Keratinocyte (primary cell): ENCODE data around the gene BIN2. TPM values are rescaled to one million over a fixed set of nuclear protein-coding genes. Genes with fewer than 3 reads are reported as not detected.
"Not testable (repeated sequence)": the region's sequence is repeated elsewhere in the genome, so short reads cannot be mapped to it uniquely, and the experiment has no call there.

ENCODE experiments used
- DNase-seq: peaks from one replicate; pipeline ENCODE4 v3.0.0-alpha.2; 2011; ENCODE audit warnings: low read depth, missing footprints, low spot score
- FAIRE-seq: peaks from 2 replicates; lab custom pipeline; 2011; peaks lifted over from hg19 to GRCh38; lab: Jason Lieb, UNC
- H2AFZ ChIP-seq: 2 replicates; pipeline ENCODE4 v1.6.0; 2012; ENCODE audit warnings: low read length, control low read depth, inconsistent platforms; ENCODE audit not compliant: control insufficient read depth
- H3K27ac ChIP-seq: 2 replicates; pipeline ENCODE4 v1.5.1; 2011; ENCODE audit warnings: low read length; ENCODE audit not compliant: control insufficient read depth, insufficient read depth
- H3K27me3 ChIP-seq: 3 replicates; pipeline ENCODE4 v1.6.0; 2011; ENCODE audit warnings: low read length; ENCODE audit not compliant: control insufficient read depth, insufficient read depth; ENCODE audit errors: extremely low read depth
- H3K36me3 ChIP-seq, 2 experiments: 2 replicates in 1 of 2; 3 replicates in 1 of 2; pipeline ENCODE4 v1.5.1; 2011; ENCODE audit warnings: low read length in 2 of 2, mild to moderate bottlenecking in 1 of 2; ENCODE audit not compliant: control insufficient read depth in 2 of 2, insufficient read depth in 2 of 2; ENCODE audit errors: extremely low read depth in 1 of 2
- H3K4me1 ChIP-seq: 3 replicates; pipeline ENCODE4 v1.5.1; 2011; ENCODE audit warnings: low read length; ENCODE audit not compliant: control insufficient read depth, insufficient read depth; ENCODE audit errors: extremely low read depth
- H3K4me2 ChIP-seq: 3 replicates; pipeline ENCODE4 v1.6.0; 2011; ENCODE audit warnings: low read depth, low read length; ENCODE audit not compliant: control insufficient read depth, insufficient read depth; ENCODE audit errors: extremely low read depth
- H3K4me3 ChIP-seq, 3 experiments: fragments of 200-600 bp in 1 of 3; sonication (generic) in 1 of 3; 2 replicates in 2 of 3; 3 replicates in 1 of 3; pipeline ENCODE4 v1.5.1; 2011 to 2016; ENCODE audit warnings: low read length in 3 of 3, mild to moderate bottlenecking in 3 of 3, control low read depth in 2 of 3, inconsistent platforms in 1 of 3, low read depth in 1 of 3, mixed read lengths in 1 of 3, mixed run types in 1 of 3, moderate library complexity in 1 of 3; ENCODE audit not compliant: control insufficient read depth in 2 of 3, insufficient read depth in 2 of 3; ENCODE audit errors: extremely low read depth in 1 of 3
- H3K79me2 ChIP-seq: 2 replicates; pipeline ENCODE4 v1.6.0; 2012; ENCODE audit warnings: low read length; ENCODE audit not compliant: control insufficient read depth, insufficient read depth
- H3K9ac ChIP-seq: 3 replicates; pipeline ENCODE4 v1.6.0; 2011; ENCODE audit warnings: low read length; ENCODE audit not compliant: control insufficient read depth, insufficient read depth; ENCODE audit errors: extremely low read depth
- H3K9me1 ChIP-seq: 3 replicates; pipeline ENCODE4 v1.6.0; 2011; ENCODE audit warnings: low read length; ENCODE audit not compliant: control insufficient read depth, insufficient read depth; ENCODE audit errors: extremely low read depth
- H3K9me3 ChIP-seq: 2 replicates; pipeline ENCODE4 v1.5.1; 2012; ENCODE audit warnings: low read depth, low read length; ENCODE audit not compliant: control insufficient read depth
- H4K20me1 ChIP-seq: 3 replicates; pipeline ENCODE4 v1.6.0; 2011; ENCODE audit warnings: low read length; ENCODE audit not compliant: control insufficient read depth, insufficient read depth; ENCODE audit errors: extremely low read depth
- EZH2 ChIP-seq: IDR thresholded peaks from one replicate; pipeline ENCODE4 v1.6.1; 2012; ENCODE audit warnings: inconsistent platforms, mild to moderate bottlenecking, low read length, moderate library complexity
- dilution Hi-C: fragments of 300-500 bp; cut with MboI; formaldehyde crosslinking; loops from one replicate; pipeline ENCODE4 v1.7.0; 2020; ENCODE audit warnings: low sequenced_read_pairs; ENCODE audit not compliant: extremely low pct_ligation_motif_present
- polyA plus RNA-seq, 5 experiments: library from polyadenylated mRNA; depleted of rRNA in 3 of 5; stranded (reverse) in 3 of 5; stranded (forward) in 1 of 5; unstranded in 1 of 5; fragments of >200 nt; gene quantifications; 1 replicate in 1 of 5; 2 replicates in 3 of 5; 3 replicates in 1 of 5; pipeline versions ENCODE4 v1.2.1 to v1.2.3, GENCODE V29; 2011 to 2012; ENCODE audit warnings: missing spikeins in 2 of 5, low read depth in 1 of 5, low replicate concordance in 1 of 5
- TF ChIP-seq, protein P1 (sequence below), 3 experiments: IDR thresholded peaks in 1 of 3; conservative IDR thresholded peaks in 1 of 3; optimal IDR thresholded peaks in 1 of 3; 2 replicates in 2 of 3; 3 replicates in 1 of 3; pipeline versions ENCODE3 to v1.5.1; 2011; ENCODE audit warnings: low read length in 3 of 3, mild to moderate bottlenecking in 3 of 3, moderate library complexity in 2 of 3, control low read depth in 1 of 3, inconsistent platforms in 1 of 3; ENCODE audit not compliant: insufficient read depth in 2 of 3; ENCODE audit errors: extremely low read depth in 1 of 3

The BIN2 gene
- polyA plus RNA-seq, 1 donor (not counting 4 experiments of a cell fraction or from before 2014, with no cell fraction given) = not detected

DNA sequence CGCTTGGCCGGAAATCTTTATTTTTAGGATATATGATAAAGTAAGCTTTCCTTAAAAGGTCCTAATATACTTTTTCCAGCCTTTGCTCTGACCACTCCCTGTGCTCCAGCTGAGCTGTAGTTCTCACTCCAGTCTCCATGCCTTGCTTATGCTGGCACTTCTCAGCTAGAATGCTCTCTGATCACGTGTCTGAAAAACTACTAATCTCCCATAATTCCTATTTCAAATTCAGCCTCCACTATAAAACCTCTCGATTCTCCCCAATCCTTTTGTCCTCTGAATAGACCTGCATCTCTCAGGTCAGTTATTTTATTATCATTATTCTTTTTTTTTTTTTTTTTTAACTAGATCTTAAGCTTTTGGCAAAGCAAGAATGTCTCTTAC, 3.7 kb downstream of the BIN2 start:
- Histone ChIP-seq H3K9me1 (no peaks in the 10 kb centered on the region), H3K27ac (no peak overlapping the region), H3K79me2 (no peaks in the 10 kb centered on the region), H4K20me1 (no peaks in the 10 kb centered on the region), H3K4me2 (no peak overlapping the region), H3K4me3 (no peak overlapping the region), H3K9ac (no peak overlapping the region), H3K27me3 (no peaks in the 10 kb centered on the region), H2AFZ (no peak overlapping the region), H3K36me3 (no peaks in the 10 kb centered on the region), H3K4me1 (peaks cover 4% of the 10 kb centered on the region), H3K9me3 (no peaks in the 10 kb centered on the region)
- no peak for TF ChIP-seq EZH2
- dilution Hi-C loops = no loop called here
- FAIRE-seq = no peak
- DNase-seq = no peak

DNA sequence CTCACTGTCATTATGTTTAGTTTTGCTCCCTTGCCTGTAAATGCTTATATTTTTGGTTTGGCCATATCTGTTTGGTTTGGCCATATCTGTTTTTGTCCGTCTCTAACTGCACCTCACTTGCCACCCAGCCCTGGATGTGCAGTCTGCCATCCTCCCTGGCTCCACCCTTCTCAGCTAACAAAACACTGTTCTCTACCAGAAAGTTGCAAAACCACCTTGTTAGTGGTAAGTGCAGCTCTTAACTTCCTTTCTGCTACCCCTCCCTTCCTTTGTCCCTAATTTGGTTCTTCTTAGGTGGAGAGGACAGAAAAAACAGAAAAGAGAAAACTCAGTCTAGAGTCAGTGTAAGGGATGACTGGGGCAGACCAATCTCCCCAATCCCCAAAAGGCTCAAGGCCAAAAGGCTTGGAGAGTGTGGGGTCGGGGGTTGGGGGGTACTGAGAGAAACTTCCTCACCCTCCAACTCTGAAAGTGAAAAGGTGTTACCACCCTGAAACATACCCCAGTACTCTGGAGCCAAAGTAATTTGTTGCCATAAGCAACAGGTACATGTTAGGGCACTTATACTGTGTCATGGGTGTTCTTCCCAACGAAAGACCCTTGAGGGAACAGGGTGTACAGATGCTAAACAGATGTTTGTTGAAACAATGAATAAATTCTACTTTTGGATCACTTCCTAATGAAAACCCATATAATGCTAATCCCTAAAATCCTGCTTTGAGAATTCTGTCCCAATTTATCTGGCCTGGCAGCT, 5.0 kb downstream of the BIN2 start:
- peaks cover 4% of the 10 kb centered on the region for H3K4me1 ChIP-seq
- FAIRE-seq (no peak), DNase-seq (no peak)
- H3K4me2 ChIP-seq = no peak overlapping the region
- H3K27me3 ChIP-seq = no peaks in the 10 kb centered on the region
- dilution Hi-C loops = no loop called here
- H3K9me3 ChIP-seq = no peaks in the 10 kb centered on the region
- H3K36me3 ChIP-seq = no peaks in the 10 kb centered on the region
- H3K9me1 ChIP-seq = no peaks in the 10 kb centered on the region
- H3K79me2 ChIP-seq = no peaks in the 10 kb centered on the region
- H3K9ac ChIP-seq = no peak overlapping the region
- TF ChIP-seq, protein P1, sequence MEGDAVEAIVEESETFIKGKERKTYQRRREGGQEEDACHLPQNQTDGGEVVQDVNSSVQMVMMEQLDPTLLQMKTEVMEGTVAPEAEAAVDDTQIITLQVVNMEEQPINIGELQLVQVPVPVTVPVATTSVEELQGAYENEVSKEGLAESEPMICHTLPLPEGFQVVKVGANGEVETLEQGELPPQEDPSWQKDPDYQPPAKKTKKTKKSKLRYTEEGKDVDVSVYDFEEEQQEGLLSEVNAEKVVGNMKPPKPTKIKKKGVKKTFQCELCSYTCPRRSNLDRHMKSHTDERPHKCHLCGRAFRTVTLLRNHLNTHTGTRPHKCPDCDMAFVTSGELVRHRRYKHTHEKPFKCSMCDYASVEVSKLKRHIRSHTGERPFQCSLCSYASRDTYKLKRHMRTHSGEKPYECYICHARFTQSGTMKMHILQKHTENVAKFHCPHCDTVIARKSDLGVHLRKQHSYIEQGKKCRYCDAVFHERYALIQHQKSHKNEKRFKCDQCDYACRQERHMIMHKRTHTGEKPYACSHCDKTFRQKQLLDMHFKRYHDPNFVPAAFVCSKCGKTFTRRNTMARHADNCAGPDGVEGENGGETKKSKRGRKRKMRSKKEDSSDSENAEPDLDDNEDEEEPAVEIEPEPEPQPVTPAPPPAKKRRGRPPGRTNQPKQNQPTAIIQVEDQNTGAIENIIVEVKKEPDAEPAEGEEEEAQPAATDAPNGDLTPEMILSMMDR (optimal IDR thresholded peaks at IDR 0.05 in 1 of 3, IDR thresholded peaks at IDR 0.05 in 1 of 3, conservative IDR thresholded peaks at IDR 0.05 in 1 of 3; ENCODE audit: extremely low read depth in 1 of 3, insufficient read depth in 2 of 3, low read length in 3 of 3) = no peak
- TF ChIP-seq EZH2 = no peak
- no peak overlapping the region for H3K27ac ChIP-seq
- no peaks in the 10 kb centered on the region for H4K20me1 ChIP-seq
- no peak overlapping the region for H3K4me3 ChIP-seq
- no peak overlapping the region for H2AFZ ChIP-seq

DNA sequence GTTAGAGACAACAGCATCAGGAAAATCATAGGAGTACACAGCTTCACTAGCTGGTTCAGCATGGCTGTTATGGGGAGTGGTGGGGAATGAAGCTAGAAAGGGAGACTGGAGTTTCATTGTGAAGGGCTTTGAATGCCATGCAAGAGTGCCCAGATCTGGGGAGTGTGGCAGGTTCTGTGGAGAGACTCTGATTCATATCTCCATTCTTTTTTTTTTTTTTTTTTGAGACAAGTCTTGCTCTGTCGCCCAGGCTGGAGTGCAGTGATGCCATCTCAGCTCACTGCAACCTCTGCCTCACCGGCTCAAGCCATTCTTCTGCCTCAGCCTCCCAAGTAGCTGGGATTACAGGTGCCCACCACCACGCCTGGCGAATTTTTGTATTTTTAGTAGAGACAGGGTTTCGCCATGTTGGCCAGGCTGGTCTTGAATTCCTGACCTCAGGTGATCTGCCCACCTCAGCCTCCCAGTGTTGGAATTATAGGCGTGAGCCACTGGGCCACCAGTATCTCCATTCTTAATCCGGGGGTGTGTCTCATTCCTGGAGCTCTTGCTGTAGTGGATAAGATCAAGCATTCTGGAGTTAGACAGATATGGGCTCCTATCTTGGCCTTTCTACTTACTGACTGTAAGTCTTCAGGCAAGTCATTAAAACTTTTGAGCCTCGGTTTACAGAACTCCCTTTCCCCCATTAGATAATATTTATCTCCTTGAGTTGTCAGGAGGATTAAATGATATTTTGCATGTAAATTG, 5.7 kb downstream of the BIN2 start:
- dilution Hi-C loops, H3K27me3 ChIP-seq, H3K4me2 ChIP-seq, DNase-seq, H3K27ac ChIP-seq, H3K9me1 ChIP-seq, H3K36me3 ChIP-seq, H2AFZ ChIP-seq, H3K9ac ChIP-seq, H4K20me1 ChIP-seq, H3K79me2 ChIP-seq, H3K4me3 ChIP-seq, H3K9me3 ChIP-seq, FAIRE-seq, H3K4me1 ChIP-seq: not testable (repeated sequence)
